Activated CD4-positive, alpha-beta memory T cell treated with anti-CD3 and anti-CD28 coated beads for 36 hours (primary cell): ENCODE data around the gene DHX34. TPM values are rescaled to one million over a fixed set of nuclear protein-coding genes. Genes with fewer than 3 reads are reported as not detected.
"Not testable (repeated sequence)": the region's sequence is repeated elsewhere in the genome, so short reads cannot be mapped to it uniquely, and the experiment has no call there.

Source experiments
- CTCF ChIA-PET: fragments of 350-600 bp; sonication (Branson Sonifier 250); formaldehyde crosslinking; loops from one replicate; lab custom pipeline; 2021; ENCODE audit warnings: antibody characterized with exemption, inconsistent platforms; lab: Charles Lee
- POLR2A ChIA-PET: fragments of 350-600 bp; sonication (Branson Sonifier 250); formaldehyde crosslinking; loops from one replicate; lab custom pipeline; 2021; ENCODE audit warnings: antibody characterized with exemption; lab: Charles Lee
- DNase-seq: peaks from one replicate; pipeline ENCODE4 v3.0.0-alpha.2; 2020
- H3K27ac Mint-ChIP-seq: one replicate; pipeline ENCODE4 v1.8.0; 2021; ENCODE audit warnings: mixed read lengths
- H3K27me3 Mint-ChIP-seq: one replicate; pipeline ENCODE4 v1.8.0; 2021; ENCODE audit warnings: mixed read lengths
- H3K36me3 Mint-ChIP-seq: one replicate; pipeline ENCODE4 v1.8.0; 2021; ENCODE audit warnings: mixed read lengths
- H3K4me1 Mint-ChIP-seq: one replicate; pipeline ENCODE4 v1.8.0; 2021; ENCODE audit warnings: low read depth, mixed read lengths
- H3K4me3 Mint-ChIP-seq: one replicate; pipeline ENCODE4 v1.8.0; 2021; ENCODE audit warnings: mild to moderate bottlenecking, mixed read lengths
- H3K9me3 Mint-ChIP-seq: one replicate; pipeline ENCODE4 v1.8.0; 2021; ENCODE audit warnings: mixed read lengths
- intact Hi-C: fragments of 100-400 bp; cut with micrococcal nuclease; formaldehyde crosslinking; loops from one replicate; pipeline ENCODE4 v1.15.1; 2023
- total RNA-seq, 2 experiments: library from RNA; stranded (reverse); gene quantifications; one replicate each; pipeline ENCODE4 v1.2.3, GENCODE V29; 2021

The DHX34 gene, protein sequence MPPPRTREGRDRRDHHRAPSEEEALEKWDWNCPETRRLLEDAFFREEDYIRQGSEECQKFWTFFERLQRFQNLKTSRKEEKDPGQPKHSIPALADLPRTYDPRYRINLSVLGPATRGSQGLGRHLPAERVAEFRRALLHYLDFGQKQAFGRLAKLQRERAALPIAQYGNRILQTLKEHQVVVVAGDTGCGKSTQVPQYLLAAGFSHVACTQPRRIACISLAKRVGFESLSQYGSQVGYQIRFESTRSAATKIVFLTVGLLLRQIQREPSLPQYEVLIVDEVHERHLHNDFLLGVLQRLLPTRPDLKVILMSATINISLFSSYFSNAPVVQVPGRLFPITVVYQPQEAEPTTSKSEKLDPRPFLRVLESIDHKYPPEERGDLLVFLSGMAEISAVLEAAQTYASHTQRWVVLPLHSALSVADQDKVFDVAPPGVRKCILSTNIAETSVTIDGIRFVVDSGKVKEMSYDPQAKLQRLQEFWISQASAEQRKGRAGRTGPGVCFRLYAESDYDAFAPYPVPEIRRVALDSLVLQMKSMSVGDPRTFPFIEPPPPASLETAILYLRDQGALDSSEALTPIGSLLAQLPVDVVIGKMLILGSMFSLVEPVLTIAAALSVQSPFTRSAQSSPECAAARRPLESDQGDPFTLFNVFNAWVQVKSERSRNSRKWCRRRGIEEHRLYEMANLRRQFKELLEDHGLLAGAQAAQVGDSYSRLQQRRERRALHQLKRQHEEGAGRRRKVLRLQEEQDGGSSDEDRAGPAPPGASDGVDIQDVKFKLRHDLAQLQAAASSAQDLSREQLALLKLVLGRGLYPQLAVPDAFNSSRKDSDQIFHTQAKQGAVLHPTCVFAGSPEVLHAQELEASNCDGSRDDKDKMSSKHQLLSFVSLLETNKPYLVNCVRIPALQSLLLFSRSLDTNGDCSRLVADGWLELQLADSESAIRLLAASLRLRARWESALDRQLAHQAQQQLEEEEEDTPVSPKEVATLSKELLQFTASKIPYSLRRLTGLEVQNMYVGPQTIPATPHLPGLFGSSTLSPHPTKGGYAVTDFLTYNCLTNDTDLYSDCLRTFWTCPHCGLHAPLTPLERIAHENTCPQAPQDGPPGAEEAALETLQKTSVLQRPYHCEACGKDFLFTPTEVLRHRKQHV
- total RNA-seq, result 10 to 100 TPM; 12.7 to 15.7 TPM

GRCh38 chr19:47348819-47349795 is at the start of gene DHX34:
TSS of gene DHX34 (plus strand) at chr19:47349315. CDS start at chr19:47353031, 3,716 bp downstream.
- ChIA-PET CTCF (interaction anchor here (0.6 to 4.6 kb wide), 47 partner anchors 9 to 985 kb away, joined by 3 to 26 read pairs (median 4); partner anchors contain the start of genes CCDC9, INAFM1, KPTN and NAPA), POLR2A (interaction anchor here (0.6 to 2.2 kb wide), 8 partner anchors 13 to 123 kb away, joined by 3 to 9 read pairs (median 3); no protein-coding TSS in a partner anchor)
- H3K27ac Mint-ChIP-seq, result peak within 1 kb of the TSS; percentile 89

GRCh38 chr19:47300867-47301266 is 48.2 kb upstream of the DHX34 start:
- H3K27me3 Mint-ChIP-seq, CTCF ChIA-PET, DNase-seq, intact Hi-C loops, H3K4me1 Mint-ChIP-seq, H3K9me3 Mint-ChIP-seq, H3K27ac Mint-ChIP-seq, H3K4me3 Mint-ChIP-seq, H3K36me3 Mint-ChIP-seq: not testable (repeated sequence)
- POLR2A ChIA-PET, result interaction anchor here (0.6 kb wide), 1 partner anchor 109 kb away, joined by 3 read pairs; no protein-coding TSS in a partner anchor

More at GRCh38 chr19:47348819-47349795, at the start of gene DHX34:
- Mint-ChIP-seq H3K9me3 (no peaks in the 10 kb centered on the region), H3K4me3 (peak within 1 kb of the TSS; percentile 97), H3K4me1 (peaks cover 43% of the 10 kb centered on the region), H3K36me3 (peaks cover 21% of the 10 kb centered on the region), H3K27me3 (no peaks in the 10 kb centered on the region)
- peak; percentile 100 for DNase-seq
- intact Hi-C loops, result loop anchor here (1.0 kb wide), 1 partner anchor 75 kb away; the partner anchor contains the start of gene INAFM1

- intact Hi-C loops, result no loop called here
- Mint-ChIP-seq H3K4me1 (peaks cover 8% of the 10 kb centered on the region), H3K4me3 (no peak overlapping the region), H3K9me3 (no peaks in the 10 kb centered on the region), H3K27ac (no peak overlapping the region), H3K27me3 (peaks cover 4% of the 10 kb centered on the region), H3K36me3 (no peaks in the 10 kb centered on the region)
- ChIA-PET CTCF (no interaction called here), POLR2A (interaction anchor here (0.6 kb wide), 1 partner anchor 298 kb away, joined by 6 read pairs; no protein-coding TSS in a partner anchor)
- DNase-seq, result no peak
Measured at GRCh38 chr19:47302249-47302648, 46.9 kb upstream of the DHX34 start.

DNA sequence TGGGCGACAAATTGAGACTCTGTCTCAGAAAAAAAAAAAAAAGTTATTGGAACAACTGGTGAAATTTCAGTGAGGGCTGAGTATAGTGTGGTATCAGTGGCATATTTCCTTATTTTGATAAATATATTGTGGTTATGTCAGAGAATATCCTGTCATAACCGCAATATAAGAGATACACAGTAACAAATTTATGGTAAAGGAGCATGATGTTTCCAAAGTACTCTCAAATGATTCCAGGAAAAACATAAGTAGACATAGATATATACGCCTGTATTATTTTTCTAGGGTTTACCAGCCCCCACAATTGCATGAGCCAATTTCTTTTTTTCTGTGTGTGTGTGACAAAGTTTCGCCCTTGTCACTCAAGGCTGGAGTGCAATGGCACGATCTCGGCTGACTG is 45.1 kb upstream of the DHX34 start:
- CTCF ChIA-PET, result interaction anchor here (1.0 to 4.3 kb wide), 4 partner anchors 8 to 87 kb away, joined by 4 to 25 read pairs (median 6); no protein-coding TSS in a partner anchor
- DNase-seq, result no peak
- Mint-ChIP-seq H3K4me3 (no peak overlapping the region), H3K9me3 (no peaks in the 10 kb centered on the region), H3K36me3 (no peaks in the 10 kb centered on the region), H3K27ac (no peak overlapping the region), H3K27me3 (peaks cover 4% of the 10 kb centered on the region), H3K4me1 (peaks cover 8% of the 10 kb centered on the region)
- intact Hi-C loops, result no loop called here
- POLR2A ChIA-PET, result no interaction called here

- ChIA-PET CTCF (interaction anchor here (0.7 to 4.3 kb wide), 16 partner anchors 8 to 408 kb away, joined by 3 to 25 read pairs (median 4); partner anchors contain the start of genes DHX34, EHD2 and INAFM1), POLR2A (interaction anchor here (0.6 kb wide), 1 partner anchor 379 kb away, joined by 3 read pairs; no protein-coding TSS in a partner anchor)
- intact Hi-C loops, result no loop called here
- Mint-ChIP-seq H3K4me1 (peaks cover 8% of the 10 kb centered on the region), H3K9me3 (no peaks in the 10 kb centered on the region), H3K27me3 (peaks cover 5% of the 10 kb centered on the region), H3K27ac (no peak overlapping the region), H3K4me3 (no peak overlapping the region), H3K36me3 (no peaks in the 10 kb centered on the region)
- DNase-seq, result peak; percentile 62
Measured at GRCh38 chr19:47305309-47305751, 43.8 kb upstream of the DHX34 start.

DNA sequence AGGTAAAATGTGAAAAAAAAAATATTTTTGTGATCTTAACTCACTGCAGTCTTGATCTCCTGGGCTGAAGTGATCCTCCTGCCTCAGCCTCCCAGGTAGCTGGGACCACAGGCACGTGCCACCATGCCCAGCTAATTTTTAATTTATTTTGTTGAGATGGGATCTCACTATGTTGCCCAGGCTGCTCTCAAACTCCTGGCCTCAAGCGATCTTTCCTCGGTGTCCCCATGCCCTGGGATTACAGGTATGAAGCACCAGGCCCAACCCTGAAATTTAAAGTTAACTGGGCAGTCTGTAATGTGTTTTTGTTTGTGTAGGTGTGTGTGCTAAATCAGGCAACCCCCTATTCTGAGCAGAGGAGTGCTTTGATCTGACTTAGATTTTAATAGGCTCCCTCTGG is 42.8 kb upstream of the DHX34 start:
- no peaks in the 10 kb centered on the region for H3K36me3 Mint-ChIP-seq
- peaks cover 7% of the 10 kb centered on the region for H3K27me3 Mint-ChIP-seq
- H3K4me1 Mint-ChIP-seq, result peaks cover 8% of the 10 kb centered on the region
- no peaks in the 10 kb centered on the region for H3K9me3 Mint-ChIP-seq
- ChIA-PET CTCF (interaction anchor here (0.8 to 4.3 kb wide), 5 partner anchors 11 to 127 kb away, joined by 3 to 25 read pairs (median 8); partner anchors contain the start of gene DHX34), POLR2A (no interaction called here)
- no peak overlapping the region for H3K27ac Mint-ChIP-seq
- intact Hi-C loops, result no loop called here
- no peak overlapping the region for H3K4me3 Mint-ChIP-seq
- DNase-seq, result no peak

DNA sequence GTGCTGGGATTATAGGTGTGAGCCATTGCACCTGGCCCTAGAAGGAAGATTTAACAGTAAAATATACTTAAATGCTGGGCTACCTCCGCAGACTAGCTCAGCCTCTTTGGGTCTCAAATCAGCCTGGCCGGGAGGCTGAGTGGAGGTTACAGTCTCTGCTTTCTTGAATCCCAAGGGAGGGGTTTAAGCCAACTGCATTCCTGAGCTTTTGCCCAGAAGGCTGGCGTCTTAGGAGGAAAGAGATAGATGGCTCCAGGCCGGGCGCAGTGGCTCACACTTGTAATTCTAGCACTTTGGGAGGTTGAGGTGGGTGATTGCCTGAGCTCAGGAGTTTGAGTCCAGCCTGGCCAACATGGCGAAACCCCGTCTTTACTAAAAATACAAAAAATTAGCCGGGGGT is 40.1 kb upstream of the DHX34 start:
- Mint-ChIP-seq H3K36me3 (no peaks in the 10 kb centered on the region), H3K9me3 (no peaks in the 10 kb centered on the region), H3K27ac (no peak overlapping the region), H3K27me3 (peaks cover 7% of the 10 kb centered on the region), H3K4me3 (no peak overlapping the region), H3K4me1 (peaks cover 4% of the 10 kb centered on the region)
- intact Hi-C loops, result no loop called here
- DNase-seq, result no peak
- POLR2A ChIA-PET, result no interaction called here
- CTCF ChIA-PET, result interaction anchor here (1.0 to 1.2 kb wide), 2 partner anchors 13 to 40 kb away, joined by 4 to 5 read pairs; partner anchors contain the start of gene DHX34

DNA sequence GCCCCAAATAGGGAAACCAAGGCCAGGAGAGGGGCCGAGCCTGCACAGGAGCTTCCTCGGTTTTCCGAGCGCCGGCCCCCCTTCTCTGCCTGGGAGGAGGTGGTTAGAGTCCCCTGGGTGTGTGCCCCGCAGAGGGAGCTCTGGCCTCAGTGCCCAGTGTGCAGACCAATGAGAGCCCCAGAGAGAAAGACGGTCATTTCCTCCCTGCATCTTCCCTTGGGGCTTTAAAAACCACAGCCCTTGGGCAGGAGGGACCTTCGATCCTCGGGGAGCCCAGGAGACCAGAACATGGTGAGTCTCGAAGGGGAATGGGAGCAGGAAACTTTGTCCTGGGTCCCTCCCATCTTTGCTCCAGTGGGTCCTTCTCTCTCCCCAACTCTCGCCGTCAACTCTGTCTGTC is 39.5 kb upstream of the DHX34 start, which contains the start of gene C5AR1:
Gene C5AR1, plus strand, starts transcription at position 254 of the 400 bp plus-strand sequence. Its CDS starts 35 bp downstream, at position 289.
- no peak for DNase-seq
- Mint-ChIP-seq H3K27me3 (peaks cover 7% of the 10 kb centered on the region), H3K36me3 (no peaks in the 10 kb centered on the region), H3K27ac (no peak within 1 kb of the TSS), H3K4me3 (no peak within 1 kb of the TSS), H3K9me3 (no peaks in the 10 kb centered on the region), H3K4me1 (peaks cover 4% of the 10 kb centered on the region)
- intact Hi-C loops, result no loop called here
- POLR2A ChIA-PET, result no interaction called here
- CTCF ChIA-PET, result interaction anchor here (1.0 kb wide), 1 partner anchor 14 kb away, joined by 5 read pairs; no protein-coding TSS in a partner anchor

- CTCF ChIA-PET, result interaction anchor here (0.6 kb wide), 1 partner anchor 849 kb away, joined by 3 read pairs; no protein-coding TSS in a partner anchor
- Mint-ChIP-seq H3K9me3 (no peaks in the 10 kb centered on the region), H3K36me3 (no peaks in the 10 kb centered on the region), H3K4me1 (peaks cover 2% of the 10 kb centered on the region), H3K27ac (no peak overlapping the region), H3K4me3 (no peak overlapping the region), H3K27me3 (peaks cover 8% of the 10 kb centered on the region)
- POLR2A ChIA-PET, result no interaction called here
- intact Hi-C loops, result no loop called here
- no peak for DNase-seq
Measured at GRCh38 chr19:47310323-47310722, 38.8 kb upstream of the DHX34 start.

GRCh38 chr19:47310819-47311218 is 38.3 kb upstream of the DHX34 start:
- Mint-ChIP-seq H3K9me3 (no peaks in the 10 kb centered on the region), H3K36me3 (no peaks in the 10 kb centered on the region), H3K27ac (no peak overlapping the region), H3K4me1 (peaks cover 2% of the 10 kb centered on the region), H3K27me3 (peaks cover 7% of the 10 kb centered on the region), H3K4me3 (no peak overlapping the region)
- ChIA-PET POLR2A (no interaction called here), CTCF (interaction anchor here (0.6 kb wide), 1 partner anchor 849 kb away, joined by 3 read pairs; no protein-coding TSS in a partner anchor)
- intact Hi-C loops, result no loop called here
- DNase-seq, result no peak
